ENCODE data around the gene PDIA2. TPM values are rescaled to one million over a fixed set of nuclear protein-coding genes. Genes with fewer than 3 reads are reported as not detected.
"Not testable (repeated sequence)": the region's sequence is repeated elsewhere in the genome, so short reads cannot be mapped to it uniquely, and the experiment has no call there.

Gene PDIA2
- total RNA-seq, 1 donor from 2014 or later: 0.92 TPM

DNA sequence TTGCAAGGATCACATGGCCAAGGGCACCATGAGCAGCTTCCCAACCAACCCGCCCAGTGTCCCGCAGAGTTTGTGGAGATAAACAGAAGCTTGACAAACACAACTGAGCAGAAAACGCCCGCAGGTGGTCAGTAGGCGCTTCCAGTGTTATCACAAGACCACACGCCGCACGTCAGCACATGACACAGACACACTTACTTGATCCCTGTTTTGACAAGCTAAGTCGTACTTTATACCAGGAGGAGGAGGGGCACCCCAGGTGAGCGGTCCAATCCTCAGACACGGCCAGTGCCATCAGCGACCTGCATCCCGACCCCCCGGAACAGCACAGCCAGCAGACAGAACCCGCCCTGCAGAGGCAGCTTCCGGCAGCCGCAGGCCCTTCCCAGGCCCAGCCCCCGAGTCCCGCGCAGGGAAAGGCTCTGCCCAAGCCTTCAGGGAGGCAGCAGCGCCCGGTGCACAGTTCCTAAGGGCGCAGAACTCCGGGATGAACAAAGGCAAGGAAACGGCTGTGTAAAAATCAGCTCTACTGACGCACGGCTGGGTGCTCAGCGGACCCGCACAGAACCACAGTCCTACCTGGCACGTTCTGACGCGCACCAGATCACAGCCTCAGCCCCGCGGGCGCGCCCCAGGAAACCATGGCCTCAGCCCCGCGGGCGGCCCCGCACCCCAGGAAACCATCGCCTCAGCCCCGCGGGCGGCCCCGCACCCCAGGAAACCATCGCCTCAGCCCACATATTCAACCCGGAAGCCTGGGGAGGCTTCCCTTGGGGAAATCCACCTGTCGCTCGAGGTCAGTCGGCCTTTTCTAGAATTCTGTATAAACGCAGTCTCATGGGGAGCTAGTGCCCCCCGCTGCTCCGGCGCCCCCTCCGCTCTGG lies 41.7 kb downstream of the PDIA2 start:
- no peak for DNase-seq (ENCODE audit: low read depth, low spot score)

- DNase-seq (ENCODE audit: low read depth, low spot score): no peak
Measured at GRCh38 chr16:325375-326145, 42.6 kb downstream of the PDIA2 start.

GRCh38 chr16:330741-331140 lies 47.8 kb downstream of the PDIA2 start:
- DNase-seq (ENCODE audit: low read depth, low spot score): no peak

- DNase-seq (ENCODE audit: low read depth, low spot score): not testable (repeated sequence)
Measured at GRCh38 chr16:331181-331814, 48.3 kb downstream of the PDIA2 start.

DNA sequence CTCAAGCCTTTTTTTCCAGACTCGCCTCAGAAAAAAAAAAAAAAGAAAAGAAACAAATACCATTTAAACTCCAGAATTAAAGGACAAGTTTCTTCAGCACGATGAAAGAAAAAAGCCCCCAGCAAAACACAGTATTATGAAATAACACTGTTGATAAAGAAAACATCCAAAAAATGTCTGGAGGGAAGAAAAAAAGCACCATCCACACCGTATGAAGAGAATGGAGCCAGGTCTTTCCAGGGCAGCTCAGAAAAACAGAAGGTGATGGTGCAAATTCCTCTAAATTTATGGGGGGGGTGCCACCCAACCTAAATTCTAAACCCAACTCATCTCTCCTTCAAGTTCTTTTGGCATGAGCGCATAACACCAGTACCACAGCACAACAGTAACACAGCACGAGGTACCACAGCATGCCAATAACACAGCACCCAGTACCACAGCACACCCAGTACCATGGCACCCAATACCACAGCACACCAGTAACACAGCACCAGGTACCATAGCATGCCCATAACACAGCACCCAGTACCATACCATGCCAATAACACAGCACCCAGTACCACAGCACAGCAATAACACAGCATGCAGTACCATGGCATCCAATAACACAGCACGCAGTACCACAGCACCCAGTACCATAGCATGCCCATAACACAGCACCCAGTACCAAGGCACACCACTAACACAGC lies 50.6 kb downstream of the PDIA2 start:
- no peak for DNase-seq (ENCODE audit: low read depth, low spot score)

DNA sequence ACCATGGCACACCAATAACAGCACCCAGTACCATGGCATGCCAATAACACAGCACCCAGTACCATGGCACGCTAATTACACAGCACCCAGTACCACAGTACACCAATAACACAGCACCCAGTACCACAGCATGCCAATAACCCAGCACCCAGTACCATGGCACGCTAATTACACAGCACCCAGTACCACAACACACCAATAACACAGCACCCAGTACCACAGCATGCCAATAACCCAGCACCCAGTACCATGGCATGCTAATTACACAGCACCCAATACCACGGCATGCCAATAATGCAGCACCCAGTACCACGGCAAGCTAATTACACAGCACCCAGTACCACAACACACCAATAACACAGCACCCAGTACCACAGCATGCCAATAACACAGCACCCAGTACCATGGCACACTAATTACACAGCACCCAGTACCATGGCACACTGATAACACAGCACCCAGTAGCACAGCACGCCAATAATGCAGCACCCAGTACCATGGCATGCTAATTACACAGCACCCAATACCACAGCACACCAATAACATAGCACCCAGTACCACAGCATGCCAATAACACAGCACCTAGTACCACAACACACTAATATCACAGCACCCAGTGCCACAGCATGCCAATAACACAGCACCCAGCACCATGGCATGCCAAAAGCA lies 51.3 kb downstream of the PDIA2 start:
- not testable (repeated sequence) for DNase-seq (ENCODE audit: low read depth, low spot score)

DNA sequence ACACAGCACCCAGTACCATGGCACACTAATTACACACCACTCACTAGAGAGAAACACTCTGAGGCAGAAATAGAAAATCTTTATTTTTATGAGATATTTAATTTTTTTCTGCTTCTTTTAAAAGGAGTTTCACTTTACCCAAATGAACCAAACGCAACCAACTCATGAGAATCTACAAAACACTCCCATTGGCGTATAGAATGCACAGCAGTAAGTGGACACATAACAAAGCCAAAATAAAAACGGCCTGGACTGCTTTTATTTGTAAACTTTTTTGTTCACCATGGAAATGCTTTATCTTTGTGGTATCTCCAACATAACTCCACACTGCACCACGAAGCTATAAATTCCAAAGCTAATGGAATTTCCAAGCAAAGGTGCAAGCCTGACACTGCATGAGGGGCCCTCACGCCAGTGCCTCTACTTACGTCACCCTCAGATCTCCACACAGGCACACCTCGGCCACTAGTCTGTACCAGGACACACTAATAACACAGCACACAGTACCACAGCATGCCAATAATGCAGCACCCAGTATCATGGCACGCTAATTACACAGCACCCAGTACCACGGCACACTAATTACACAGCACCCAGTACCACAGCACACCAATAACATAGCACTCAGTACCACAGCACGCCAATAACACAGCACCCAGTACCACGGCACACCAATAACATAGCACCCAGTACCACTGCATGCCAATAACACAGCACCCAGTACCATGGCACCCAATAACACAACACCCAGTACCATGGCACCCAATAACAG lies 52.1 kb downstream of the PDIA2 start:
- not testable (repeated sequence) for DNase-seq (ENCODE audit: low read depth, low spot score)

DNA sequence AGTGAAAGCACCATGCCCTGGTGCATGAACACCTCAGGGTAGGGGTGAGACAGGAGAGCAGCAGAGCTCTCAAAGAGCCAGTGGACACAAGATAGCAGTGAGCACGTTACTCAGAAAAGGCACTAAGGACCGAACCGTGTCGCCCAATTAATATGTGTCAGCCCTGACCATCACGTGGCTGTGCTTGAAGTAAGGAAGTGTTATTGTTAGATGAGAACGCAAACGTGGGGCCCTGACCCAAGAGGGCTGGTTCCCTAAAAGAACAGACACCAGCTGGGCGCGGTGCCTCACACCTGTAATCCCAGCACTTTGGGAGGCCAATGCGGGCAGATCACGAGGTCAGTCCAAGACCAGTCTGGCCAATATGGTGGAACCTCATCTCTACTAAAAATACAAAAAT lies 53.3 kb downstream of the PDIA2 start:
- no peak for DNase-seq (ENCODE audit: low read depth, low spot score)

Other genes with a start within 250 kb of the PDIA2 start
- gene POLR3K, start 229.6 kb upstream of the PDIA2 start, total RNA-seq: 8.4 and 10.2 TPM in 2 replicates
- gene SNRNP25, start 229.3 kb upstream of the PDIA2 start, total RNA-seq: 29.2 and 40.9 TPM in 2 replicates
- 24.9 and 26.2 TPM in 2 replicates for gene RHBDF1, start 210.5 kb upstream of the PDIA2 start, total RNA-seq
- gene MPG, start 204.9 kb upstream of the PDIA2 start, total RNA-seq: 129 and 253 TPM in 2 replicates
- gene NPRL3, start 144.5 kb upstream of the PDIA2 start, total RNA-seq: 6.4 and 6.6 TPM in 2 replicates
- not detected in 2 replicates for gene HBZ, start 130.5 kb upstream of the PDIA2 start, total RNA-seq
- not detected in 2 replicates for gene HBM, start 117.2 kb upstream of the PDIA2 start, total RNA-seq
- not detected in 2 replicates for gene HBA2, start 110.3 kb upstream of the PDIA2 start, total RNA-seq
- not detected in 2 replicates for gene HBA1, start 106.5 kb upstream of the PDIA2 start, total RNA-seq
- 0.21 and 1.5 TPM in 2 replicates for gene HBQ1, start 102.7 kb upstream of the PDIA2 start, total RNA-seq
- 32.0 and 57.0 TPM in 2 replicates for gene LUC7L, start 53.7 kb upstream of the PDIA2 start, total RNA-seq
- gene FAM234A, start 48.3 kb upstream of the PDIA2 start, total RNA-seq: 49.5 and 54.3 TPM in 2 replicates
- 2.7 and 4.6 TPM in 2 replicates for gene RGS11, start 7.2 kb upstream of the PDIA2 start, total RNA-seq
- gene ARHGDIG, start 2.6 kb upstream of the PDIA2 start, total RNA-seq: 1.5 and 12.3 TPM in 2 replicates
- gene AXIN1, start 69.6 kb downstream of the PDIA2 start, total RNA-seq: 23.5 and 23.8 TPM in 2 replicates
- 113 and 131 TPM in 2 replicates for gene MRPL28, start 87.4 kb downstream of the PDIA2 start, total RNA-seq
- 81.1 and 102 TPM in 2 replicates for gene PGAP6, start 98.8 kb downstream of the PDIA2 start, total RNA-seq
- gene NME4, start 114.0 kb downstream of the PDIA2 start, total RNA-seq: 42.2 and 87.8 TPM in 2 replicates
- gene DECR2, start 118.7 kb downstream of the PDIA2 start, total RNA-seq: 10.5 and 19.4 TPM in 2 replicates
- gene RAB11FIP3, start 142.5 kb downstream of the PDIA2 start, total RNA-seq: 27.7 and 33.3 TPM in 2 replicates
- gene CAPN15, start 244.5 kb downstream of the PDIA2 start, total RNA-seq: 39.0 and 40.7 TPM in 2 replicates

All from pulmonary artery endothelial cell (primary cell).